ENCODE results near the gene SIX2. TPM values are rescaled to one million over a fixed set of nuclear protein-coding genes. Genes with fewer than 3 reads are reported as not detected.

Gene SIX2
- total and polyA plus RNA-seq, 9 of the 15 experiments (the other 6 are each of a cell fraction or from before 2014, with no cell fraction given), result not detected

GRCh38 chr2:45052388-45052928 is 43.2 kb upstream of the SIX2 start (continued):
- no peak for TF ChIP-seq PML (IDR thresholded peaks at IDR 0.05; ENCODE audit: low read length)
- no peak for TF ChIP-seq NFATC3 (IDR thresholded peaks at IDR 0.05)
- no peak for TF ChIP-seq POLR3A (IDR thresholded peaks at IDR 0.05; ENCODE audit: borderline replicate concordance, extremely low read depth, insufficient read depth, insufficient read length)
- no peak for TF ChIP-seq ZNF668 (CRISPR knock-in tag; IDR thresholded peaks at IDR 0.05)

DNA sequence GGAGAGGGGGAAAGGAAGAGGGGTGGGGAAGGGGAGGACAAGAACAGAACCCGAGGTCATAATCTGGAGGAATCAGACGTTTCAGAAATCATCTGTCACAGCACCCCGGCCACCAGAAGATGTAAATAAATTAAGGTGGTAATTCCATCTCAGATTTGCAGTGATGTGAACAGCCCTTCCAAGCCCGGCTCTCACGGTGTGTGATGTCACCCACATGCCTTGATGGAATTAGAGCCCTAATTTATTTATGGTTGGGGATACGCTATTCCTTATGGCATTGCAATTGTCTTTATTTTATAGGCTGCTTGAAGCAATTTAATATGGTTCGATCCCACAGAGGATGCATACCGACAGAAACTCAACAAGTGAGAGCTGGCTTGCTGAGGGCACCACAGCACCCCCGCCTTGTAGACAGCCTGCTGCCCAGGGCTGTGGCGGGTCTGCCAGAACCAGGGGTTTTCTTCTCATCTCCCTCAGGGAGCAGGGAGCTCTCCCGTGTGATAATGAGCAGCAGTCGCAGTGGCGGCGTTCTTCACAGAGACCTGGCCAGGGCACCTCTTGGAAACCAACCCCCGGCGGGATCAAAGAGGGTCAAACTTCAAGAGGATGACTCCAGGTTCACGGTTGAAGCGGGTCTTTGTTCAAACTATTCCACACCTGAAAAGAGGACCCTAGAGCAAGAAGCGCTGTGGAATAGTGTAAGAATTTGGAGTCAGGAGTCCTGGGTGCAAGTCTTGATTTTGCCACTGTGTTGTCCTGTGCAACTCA is 40.5 kb upstream of the SIX2 start:
- Histone ChIP-seq H3K9me1 (ENCODE audit: control insufficient read depth, insufficient read depth, low read length) (no peaks in the 10 kb centered on the region), H3K36me3 (ENCODE audit: control insufficient read depth, insufficient read depth, low read length) (no peaks in the 10 kb centered on the region), H3K9ac (ENCODE audit: insufficient read depth in 1 of 2, low read depth in 2 of 2, low read length in 2 of 2) (no peak overlapping the region), H3K4me3 (no peak overlapping the region), H3K27ac (ENCODE audit: extremely low read depth, low read depth, low read length) (no peak overlapping the region), H3K79me2 (ENCODE audit: control insufficient read depth, insufficient read depth, low read length) (no peaks in the 10 kb centered on the region), H3K27me3 (ENCODE audit: control insufficient read depth in 2 of 2, insufficient read depth in 2 of 2, low read length in 2 of 2) (peaks cover 4 to 33% of the 10 kb centered on the region in 2 experiments; a peak in 4 of 5 replicates), H3K4me1 (replicated peaks in 1 of 2; ENCODE audit: control insufficient read depth in 2 of 2, insufficient read depth in 2 of 2, low read length in 2 of 2) (no peaks in the 10 kb centered on the region), H3K4me2 (ENCODE audit: insufficient read depth, low read length) (no peak overlapping the region), H4K20me1 (replicated peaks; ENCODE audit: control insufficient read depth, insufficient read depth, low read length) (no peaks in the 10 kb centered on the region), H2AFZ (ENCODE audit: low read depth, low read length) (no peak overlapping the region), H3K9me3 (replicated peaks; ENCODE audit: control insufficient read depth, insufficient read depth, low read depth, low read length) (no peaks in the 10 kb centered on the region)
- intact Hi-C loops (cut with micrococcal nuclease), result no loop called here
- POLR2A ChIA-PET, result interaction anchor here (0.6 kb wide), 1 partner anchor 44 kb away, joined by 3 read pairs; no protein-coding TSS in a partner anchor
- in situ Hi-C loops (cut with MboI), result no loop called here
- CTCF ChIA-PET (ENCODE audit: low intra/inter-chr PET ratio), result no interaction called here
- no TSS peak for BruUV-seq (replicated peaks)
- TF ChIP-seq IFI16 (CRISPR knock-in tag; IDR thresholded peaks at IDR 0.05), result no peak
- TF ChIP-seq ARID2 (IDR thresholded peaks at IDR 0.05), result no peak
- TF ChIP-seq ZFP36 (IDR thresholded peaks at IDR 0.05; ENCODE audit: low read depth, low read length, partially characterized antibody), result no peak
- no peak for TF ChIP-seq CTBP1 (IDR thresholded peaks at IDR 0.05; ENCODE audit: borderline replicate concordance)
- no peak for TF ChIP-seq EZH2 (IDR thresholded peaks at IDR 0.05; ENCODE audit: borderline replicate concordance, low read depth, low read length)
- TF ChIP-seq YY1 (IDR thresholded peaks at IDR 0.05; ENCODE audit: borderline replicate concordance in 1 of 3, control insufficient read depth in 1 of 3, extremely low read depth in 1 of 3, insufficient read depth in 3 of 3, insufficient read length in 1 of 3, insufficient replicate concordance in 2 of 3, low read depth in 1 of 3, low read length in 2 of 3), result no peak
- WGBS (ENCODE audit: insufficient coverage, low coverage, missing lambda C conversion rate), result 1% methylated on average over 17 of the region's 19 CpGs
- no peak for DNase-seq (ENCODE audit: extremely low read depth in 1 of 4, low spot score in 3 of 4)
- ATAC-seq, result no peak
- no peak for FAIRE-seq

All from K562 (cell line).